NAMALWA (cell line): Measurements from ENCODE around the gene CD244.

ENCODE experiments used
- DNase-seq: peaks from one replicate; pipeline ENCODE4 v3.0.0-alpha.2; 2015; ENCODE audit warnings: low spot score

CD244 gene

DNA sequence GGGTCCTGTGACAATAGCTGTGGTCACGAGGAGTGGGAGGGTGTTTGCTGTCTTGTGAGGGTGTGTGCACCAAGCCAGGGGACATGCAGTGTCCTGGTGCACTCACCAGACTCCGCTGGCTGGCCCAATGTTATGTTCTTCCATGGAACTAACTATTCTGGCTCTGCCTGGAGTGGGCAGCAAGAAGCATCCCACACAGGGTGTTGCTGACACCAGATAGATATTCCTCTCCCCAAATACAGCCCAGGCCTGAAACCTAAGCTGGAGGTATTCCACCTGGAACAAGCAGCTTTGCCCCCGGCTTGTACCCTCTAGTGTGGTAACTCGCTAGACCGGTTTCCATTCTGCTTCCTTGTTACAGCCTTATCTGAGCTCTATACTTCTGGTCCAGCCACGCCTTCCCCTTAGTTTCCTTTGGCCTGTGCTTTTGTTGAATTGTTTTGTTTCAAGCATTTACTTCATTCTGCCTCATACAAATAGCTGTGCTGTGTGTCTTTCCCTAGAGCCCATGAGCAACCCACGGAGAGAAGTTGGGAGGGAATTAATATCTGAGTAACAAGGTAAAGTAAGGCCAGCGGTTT lies 81.4 kb downstream of the CD244 start:
- no peak for DNase-seq

- no peak for DNase-seq
Measured at GRCh38 chr1:160780398-160780755, 82.3 kb downstream of the CD244 start.
